NCI-H1436 treated with DMSO at 0.1 percent for 48 hours (cell line): ENCODE results near the gene SLC16A12.

Experiments
- DNase-seq: peaks from one replicate; lab custom pipeline; 2025; lab: John Stamatoyannopoulos, UW

Gene SLC16A12

GRCh38 chr10:89535171-89536012, at the start of gene SLC16A12:
Gene SLC16A12 (minus strand): TSS chr10:89535594. CDS start chr10:89462578, 73,016 bp downstream.
- no peak for DNase-seq

- DNase-seq, result no peak
These were observed 46.6 kb upstream of the SLC16A12 start for GRCh38 chr10:89582022-89582421.

- DNase-seq, result no peak
These were observed 44.8 kb upstream of the SLC16A12 start for GRCh38 chr10:89580243-89580642.

GRCh38 chr10:89576696-89577095, 41.3 kb upstream of the SLC16A12 start:
- DNase-seq, result no peak

GRCh38 chr10:89576022-89576421, 40.6 kb upstream of the SLC16A12 start:
- no peak for DNase-seq

GRCh38 chr10:89575031-89575430, 39.6 kb upstream of the SLC16A12 start:
- DNase-seq, result no peak

- DNase-seq, result no peak
These were observed 39.0 kb upstream of the SLC16A12 start for GRCh38 chr10:89574368-89574767.

- no peak for DNase-seq
These were observed 32.3 kb upstream of the SLC16A12 start for GRCh38 chr10:89567576-89568245.

GRCh38 chr10:89566992-89567391, 31.6 kb upstream of the SLC16A12 start:
- DNase-seq, result no peak

GRCh38 chr10:89566095-89566950, 30.9 kb upstream of the SLC16A12 start:
- DNase-seq, result no peak

- no peak for DNase-seq
These were observed 29.8 kb upstream of the SLC16A12 start for GRCh38 chr10:89565180-89565579.

GRCh38 chr10:89563861-89564478, 28.6 kb upstream of the SLC16A12 start:
- DNase-seq, result no peak

GRCh38 chr10:89563311-89563710, 27.9 kb upstream of the SLC16A12 start:
- no peak for DNase-seq

GRCh38 chr10:89556600-89556999, 21.2 kb upstream of the SLC16A12 start:
- DNase-seq, result no peak

GRCh38 chr10:89555688-89556445, 20.5 kb upstream of the SLC16A12 start:
- DNase-seq, result no peak

GRCh38 chr10:89554433-89554832, 19.0 kb upstream of the SLC16A12 start:
- DNase-seq, result no peak

GRCh38 chr10:89553064-89553734, 17.8 kb upstream of the SLC16A12 start:
- DNase-seq, result no peak

- DNase-seq, result no peak
These were observed 16.8 kb upstream of the SLC16A12 start for GRCh38 chr10:89552213-89552612.

- no peak for DNase-seq
These were observed 15.1 kb upstream of the SLC16A12 start for GRCh38 chr10:89550509-89550908.

GRCh38 chr10:89549510-89549909, 14.1 kb upstream of the SLC16A12 start:
- DNase-seq, result no peak

GRCh38 chr10:89548673-89549072, 13.3 kb upstream of the SLC16A12 start:
- DNase-seq, result no peak
